ENCODE results near the gene APP.

APP gene

DNA sequence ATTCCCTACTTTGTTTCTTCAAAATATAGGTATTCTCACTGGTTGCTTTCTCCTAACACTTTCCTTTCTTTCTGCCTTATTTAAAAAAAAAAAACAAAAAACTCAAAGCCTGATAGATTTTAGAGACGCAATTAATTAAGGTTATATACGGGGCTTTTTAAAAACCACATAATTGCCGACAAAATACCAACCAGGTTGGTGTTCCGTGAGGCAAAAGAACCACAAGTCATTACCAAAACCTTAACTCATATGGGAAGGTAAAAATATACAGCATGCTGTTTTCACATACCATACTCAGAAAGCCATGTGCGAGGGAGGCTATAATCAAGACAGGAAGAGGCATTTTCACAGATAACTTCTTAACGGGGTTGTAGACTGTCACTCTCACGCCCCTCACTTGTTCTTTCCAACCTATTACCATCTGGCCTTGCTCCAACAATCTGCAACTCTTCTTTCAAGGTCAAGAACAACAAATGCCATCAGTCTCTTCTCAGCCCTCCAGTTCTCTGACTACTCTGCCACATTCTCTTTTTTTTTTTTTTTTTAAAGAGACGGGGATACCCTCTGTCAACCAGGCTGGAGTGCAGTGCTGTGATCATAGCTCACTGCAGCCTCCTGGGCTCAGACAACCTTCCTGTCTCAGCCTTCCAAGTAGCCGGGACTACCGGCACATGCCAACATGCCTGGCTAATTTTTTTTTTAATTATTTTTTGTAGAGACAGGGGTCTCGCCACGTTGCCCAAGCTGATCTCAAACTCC, 102.6 kb downstream of the APP start:
- H3K27me3 ChIP-seq (ENCODE audit: control insufficient read depth, insufficient read depth, low read length): no peaks in the 10 kb centered on the region
- H3K4me3 ChIP-seq (ENCODE audit: low read length): no peak overlapping the region
- H3K4me1 ChIP-seq (ENCODE audit: control insufficient read depth, insufficient read depth, low read length): peaks cover 34% of the 10 kb centered on the region
- no peaks in the 10 kb centered on the region for H3K36me3 ChIP-seq (ENCODE audit: control insufficient read depth, insufficient read depth, low read length)
- H3K9ac ChIP-seq (ENCODE audit: low read length): no peak overlapping the region
- H3K9me3 ChIP-seq (ENCODE audit: control insufficient read depth, low read length): no peaks in the 10 kb centered on the region

- H3K9ac ChIP-seq (ENCODE audit: low read length): no peak overlapping the region
- no peak overlapping the region for H3K4me3 ChIP-seq (ENCODE audit: low read length)
- H3K4me1 ChIP-seq (ENCODE audit: control insufficient read depth, insufficient read depth, low read length): peaks cover 13% of the 10 kb centered on the region
- H3K9me3 ChIP-seq (ENCODE audit: control insufficient read depth, low read length): no peaks in the 10 kb centered on the region
- H3K27me3 ChIP-seq (ENCODE audit: control insufficient read depth, insufficient read depth, low read length): no peaks in the 10 kb centered on the region
- no peaks in the 10 kb centered on the region for H3K36me3 ChIP-seq (ENCODE audit: control insufficient read depth, insufficient read depth, low read length)
Observed at GRCh38 chr21:26064506-26064905, 106.1 kb downstream of the APP start.

DNA sequence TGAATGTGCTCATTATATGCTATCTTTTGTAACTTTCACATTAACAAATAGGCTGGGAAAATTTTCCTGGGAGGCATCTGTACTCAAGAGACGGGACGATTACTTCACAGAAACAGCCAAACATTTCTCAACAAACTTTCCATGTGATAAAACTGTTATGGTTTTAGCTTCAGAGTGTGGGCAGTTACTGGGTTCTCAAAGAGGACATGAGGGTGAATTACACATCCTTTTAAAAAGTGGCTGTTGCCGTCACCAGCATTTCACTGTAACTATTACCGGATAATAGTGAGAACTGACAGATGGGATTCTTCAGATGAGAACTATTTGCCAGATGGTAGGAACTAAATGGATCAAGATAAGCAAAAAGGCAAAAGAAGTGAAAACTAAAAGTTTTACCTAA, 109.1 kb downstream of the APP start:
- Histone ChIP-seq H3K36me3 (ENCODE audit: control insufficient read depth, insufficient read depth, low read length) (no peaks in the 10 kb centered on the region), H3K27me3 (ENCODE audit: control insufficient read depth, insufficient read depth, low read length) (no peaks in the 10 kb centered on the region), H3K4me3 (ENCODE audit: low read length) (no peak overlapping the region), H3K9ac (ENCODE audit: low read length) (no peak overlapping the region), H3K9me3 (ENCODE audit: control insufficient read depth, low read length) (no peaks in the 10 kb centered on the region), H3K4me1 (ENCODE audit: control insufficient read depth, insufficient read depth, low read length) (no peaks in the 10 kb centered on the region)

DNA sequence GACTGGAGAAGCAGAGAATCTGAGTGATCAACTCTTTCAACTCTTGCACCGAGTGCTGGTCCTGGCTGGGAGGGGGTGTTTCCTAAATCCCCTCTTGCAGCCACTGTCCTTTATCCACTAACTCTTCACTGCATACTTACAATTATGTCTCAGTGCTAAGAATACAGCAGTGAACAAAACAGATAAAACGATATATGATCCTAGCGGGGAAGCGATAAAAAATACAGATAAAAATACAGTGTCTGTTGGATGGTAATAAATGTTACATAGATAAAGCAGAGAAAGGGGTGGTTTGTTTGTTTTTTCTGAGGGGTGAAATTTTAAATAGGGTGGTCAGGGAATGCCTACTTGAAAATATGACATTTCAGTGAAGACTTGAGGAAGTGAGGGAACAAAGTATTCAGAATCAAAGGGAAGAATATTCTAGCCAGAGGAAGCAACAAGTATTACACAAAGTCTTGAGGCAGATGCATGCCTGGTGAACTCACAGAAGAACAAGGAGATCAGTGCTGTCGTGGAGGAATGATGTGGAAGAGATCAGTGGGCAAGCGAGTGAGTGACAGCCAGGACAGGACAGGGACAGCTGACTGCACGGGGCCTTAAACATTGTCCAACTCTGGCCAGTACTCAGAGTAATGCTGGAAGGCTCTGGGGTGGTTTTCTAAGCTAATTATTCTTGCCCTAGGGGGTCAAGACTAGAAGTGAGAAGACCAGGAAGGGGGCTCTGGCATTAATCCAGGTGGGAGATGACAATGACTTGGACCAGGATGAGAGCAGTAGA, 110.0 kb downstream of the APP start:
- no peak overlapping the region for H3K4me3 ChIP-seq (ENCODE audit: low read length)
- H3K9ac ChIP-seq (ENCODE audit: low read length): no peak overlapping the region
- H3K27me3 ChIP-seq (ENCODE audit: control insufficient read depth, insufficient read depth, low read length): no peaks in the 10 kb centered on the region
- H3K36me3 ChIP-seq (ENCODE audit: control insufficient read depth, insufficient read depth, low read length): no peaks in the 10 kb centered on the region
- H3K9me3 ChIP-seq (ENCODE audit: control insufficient read depth, low read length): no peaks in the 10 kb centered on the region
- H3K4me1 ChIP-seq (ENCODE audit: control insufficient read depth, insufficient read depth, low read length): no peaks in the 10 kb centered on the region

DNA sequence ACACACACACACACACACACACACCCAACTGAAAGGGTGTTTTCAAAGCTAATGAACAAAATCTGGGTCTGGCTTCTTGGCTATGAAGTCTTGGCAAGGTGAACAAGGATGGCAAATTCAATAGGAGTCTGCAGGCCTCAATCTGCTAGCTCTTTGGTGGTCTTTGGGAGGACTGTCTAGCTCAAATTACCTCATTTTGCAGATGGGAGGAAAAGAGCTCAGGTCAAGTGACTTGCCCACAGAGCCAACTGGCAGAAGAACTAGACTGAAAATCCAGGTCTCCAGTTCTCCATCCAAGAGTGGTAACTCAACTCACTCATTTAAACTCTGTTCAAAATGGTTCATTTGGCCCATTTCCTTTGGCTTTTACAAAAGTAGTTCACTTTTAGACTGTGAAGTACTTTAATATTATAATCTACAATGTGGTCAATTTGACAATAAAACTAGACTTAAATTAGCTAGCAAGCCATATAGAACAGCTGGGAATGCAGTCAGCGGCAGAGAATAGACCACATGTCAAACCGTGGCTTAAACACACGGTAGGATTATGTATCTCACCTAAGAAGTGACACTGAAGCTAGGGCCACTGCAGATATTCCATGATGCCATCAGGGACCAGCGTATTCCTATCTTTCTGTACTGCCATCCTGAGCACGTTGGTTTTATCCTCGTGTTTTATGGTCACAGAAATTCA, 112.9 kb downstream of the APP start:
- Histone ChIP-seq H3K36me3 (ENCODE audit: control insufficient read depth, insufficient read depth, low read length) (no peaks in the 10 kb centered on the region), H3K9me3 (ENCODE audit: control insufficient read depth, low read length) (no peaks in the 10 kb centered on the region), H3K4me1 (ENCODE audit: control insufficient read depth, insufficient read depth, low read length) (no peaks in the 10 kb centered on the region), H3K27me3 (ENCODE audit: control insufficient read depth, insufficient read depth, low read length) (no peaks in the 10 kb centered on the region), H3K9ac (ENCODE audit: low read length) (no peak overlapping the region), H3K4me3 (ENCODE audit: low read length) (no peak overlapping the region)

DNA sequence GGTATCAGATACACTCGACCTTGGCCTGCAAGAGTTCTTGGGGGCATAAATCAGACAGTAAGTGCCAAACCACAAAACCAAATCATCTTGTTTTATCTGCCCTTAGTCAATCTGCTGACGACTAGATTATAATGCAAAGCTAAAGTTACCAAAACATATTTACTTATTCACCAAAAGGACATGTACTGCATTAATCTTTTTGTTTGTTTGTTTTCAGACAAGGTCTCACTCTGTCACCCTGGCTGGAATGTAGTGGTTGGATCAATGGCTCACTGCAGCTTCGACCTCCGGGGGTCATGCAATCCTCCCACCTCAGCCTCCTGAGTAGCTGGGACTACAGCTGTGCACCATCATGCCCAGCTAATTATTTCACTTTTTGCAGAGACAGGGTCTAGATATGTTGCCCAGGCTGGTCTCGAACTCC, 114.7 kb downstream of the APP start:
- H3K36me3 ChIP-seq (ENCODE audit: control insufficient read depth, insufficient read depth, low read length): no peaks in the 10 kb centered on the region
- no peaks in the 10 kb centered on the region for H3K4me1 ChIP-seq (ENCODE audit: control insufficient read depth, insufficient read depth, low read length)
- H3K4me3 ChIP-seq (ENCODE audit: low read length): no peak overlapping the region
- no peaks in the 10 kb centered on the region for H3K27me3 ChIP-seq (ENCODE audit: control insufficient read depth, insufficient read depth, low read length)
- no peaks in the 10 kb centered on the region for H3K9me3 ChIP-seq (ENCODE audit: control insufficient read depth, low read length)
- no peak overlapping the region for H3K9ac ChIP-seq (ENCODE audit: low read length)

DNA sequence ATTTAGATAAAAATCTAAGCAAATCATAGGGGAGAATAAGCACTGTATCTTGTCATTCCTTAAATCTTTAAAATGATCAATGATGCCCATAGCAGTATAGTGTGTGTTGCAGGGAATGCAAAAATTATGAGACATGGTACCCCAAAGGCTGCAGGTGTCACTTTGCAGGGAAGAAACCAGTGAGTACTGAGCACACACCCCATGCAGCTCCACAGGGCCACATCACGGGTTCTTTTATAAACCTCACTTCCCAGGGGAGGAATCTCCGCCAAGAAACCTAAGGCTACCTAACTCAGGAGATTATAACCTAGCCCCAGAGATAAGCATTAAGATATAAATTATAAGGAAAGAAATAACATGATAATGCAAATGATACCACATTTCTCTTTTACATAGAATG, 115.6 kb downstream of the APP start:
- H3K27me3 ChIP-seq (ENCODE audit: control insufficient read depth, insufficient read depth, low read length): no peaks in the 10 kb centered on the region
- no peak overlapping the region for H3K9ac ChIP-seq (ENCODE audit: low read length)
- H3K9me3 ChIP-seq (ENCODE audit: control insufficient read depth, low read length): no peaks in the 10 kb centered on the region
- no peaks in the 10 kb centered on the region for H3K36me3 ChIP-seq (ENCODE audit: control insufficient read depth, insufficient read depth, low read length)
- no peaks in the 10 kb centered on the region for H3K4me1 ChIP-seq (ENCODE audit: control insufficient read depth, insufficient read depth, low read length)
- no peak overlapping the region for H3K4me3 ChIP-seq (ENCODE audit: low read length)

- no peak overlapping the region for H3K9ac ChIP-seq (ENCODE audit: low read length)
- no peak overlapping the region for H3K4me3 ChIP-seq (ENCODE audit: low read length)
- H3K36me3 ChIP-seq (ENCODE audit: control insufficient read depth, insufficient read depth, low read length): no peaks in the 10 kb centered on the region
- no peaks in the 10 kb centered on the region for H3K27me3 ChIP-seq (ENCODE audit: control insufficient read depth, insufficient read depth, low read length)
- H3K9me3 ChIP-seq (ENCODE audit: control insufficient read depth, low read length): no peaks in the 10 kb centered on the region
- H3K4me1 ChIP-seq (ENCODE audit: control insufficient read depth, insufficient read depth, low read length): no peaks in the 10 kb centered on the region
Observed at GRCh38 chr21:26052057-26052456, 118.5 kb downstream of the APP start.

- no peaks in the 10 kb centered on the region for H3K9me3 ChIP-seq (ENCODE audit: control insufficient read depth, low read length)
- no peaks in the 10 kb centered on the region for H3K36me3 ChIP-seq (ENCODE audit: control insufficient read depth, insufficient read depth, low read length)
- H3K27me3 ChIP-seq (ENCODE audit: control insufficient read depth, insufficient read depth, low read length): no peaks in the 10 kb centered on the region
- H3K4me1 ChIP-seq (ENCODE audit: control insufficient read depth, insufficient read depth, low read length): no peaks in the 10 kb centered on the region
- H3K9ac ChIP-seq (ENCODE audit: low read length): no peak overlapping the region
- H3K4me3 ChIP-seq (ENCODE audit: low read length): no peak overlapping the region
Observed at GRCh38 chr21:26050857-26051256, 119.7 kb downstream of the APP start.

DNA sequence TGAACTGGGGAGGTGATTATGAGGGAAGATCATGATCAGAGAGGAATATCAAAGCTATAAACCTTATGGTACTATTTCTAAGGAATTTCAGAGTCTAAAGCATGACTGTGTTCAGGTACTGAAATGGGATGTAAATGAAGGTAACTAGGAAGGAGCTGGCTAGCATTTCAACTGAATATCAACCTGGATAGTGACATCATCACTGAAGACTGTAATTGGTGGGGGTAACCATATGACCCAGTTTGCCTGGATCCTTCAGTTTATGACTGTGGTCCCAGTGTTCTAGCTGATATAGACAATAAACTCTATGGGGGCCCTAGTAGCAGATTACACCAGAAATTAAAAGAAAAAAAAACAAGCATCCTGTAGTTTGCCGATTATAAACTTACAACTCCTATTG, 120.8 kb downstream of the APP start:
- Histone ChIP-seq H3K4me3 (ENCODE audit: low read length) (no peak overlapping the region), H3K36me3 (ENCODE audit: control insufficient read depth, insufficient read depth, low read length) (no peaks in the 10 kb centered on the region)

DNA sequence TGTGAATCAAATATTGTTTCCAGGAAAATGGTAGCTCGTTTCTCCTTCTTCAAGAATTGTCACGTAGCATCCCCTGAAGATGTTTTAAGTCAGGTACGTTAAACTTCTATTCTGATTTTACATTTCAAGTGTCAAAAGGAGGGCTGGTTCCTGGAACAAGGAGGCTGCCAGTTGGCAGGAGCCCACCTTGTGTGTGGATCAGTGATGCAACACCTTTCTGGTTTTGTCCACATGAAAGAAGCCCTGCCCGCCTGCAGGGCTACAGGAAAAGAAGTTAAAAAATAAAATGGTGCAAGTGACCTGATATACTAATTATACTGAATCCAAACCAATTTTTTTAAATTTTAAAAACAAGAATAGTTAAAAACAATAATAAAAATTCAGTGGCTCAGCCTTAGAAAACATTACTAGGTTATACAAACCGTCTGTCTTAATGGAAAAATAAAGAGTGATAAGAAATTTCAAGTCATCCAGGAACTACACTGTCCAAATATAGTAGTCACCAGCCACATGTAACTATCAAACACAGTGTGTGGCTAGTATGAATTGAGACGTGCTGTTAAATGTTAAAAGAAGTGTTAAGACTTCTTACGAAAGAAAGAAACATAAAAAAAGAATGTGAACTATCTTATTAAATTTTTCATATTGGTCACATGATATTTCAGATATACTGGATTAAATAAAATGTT, 123.1 kb downstream of the APP start:
- Histone ChIP-seq H3K4me1 (ENCODE audit: control insufficient read depth, insufficient read depth, low read length) (no peaks in the 10 kb centered on the region), H3K4me3 (ENCODE audit: low read length) (no peak overlapping the region), H3K9me3 (ENCODE audit: control insufficient read depth, low read length) (no peaks in the 10 kb centered on the region), H3K27me3 (ENCODE audit: control insufficient read depth, insufficient read depth, low read length) (no peaks in the 10 kb centered on the region), H3K9ac (ENCODE audit: low read length) (no peak overlapping the region), H3K36me3 (ENCODE audit: control insufficient read depth, insufficient read depth, low read length) (no peaks in the 10 kb centered on the region)

More for the DNA sequence above, 120.8 kb downstream of the APP start:
- H3K4me1 ChIP-seq (ENCODE audit: control insufficient read depth, insufficient read depth, low read length): no peaks in the 10 kb centered on the region
- H3K9me3 ChIP-seq (ENCODE audit: control insufficient read depth, low read length): no peaks in the 10 kb centered on the region
- H3K27me3 ChIP-seq (ENCODE audit: control insufficient read depth, insufficient read depth, low read length): no peaks in the 10 kb centered on the region
- H3K9ac ChIP-seq (ENCODE audit: low read length): no peak overlapping the region

Measured in mucosa of stomach (tissue), 1 donor.